GM18873 (cell line): ENCODE results near the gene NOP56.

Experiments used
- ATAC-seq: cut with Tn5 transposase; IDR thresholded peaks from one replicate; pipeline ENCODE4 v1.9.1; 2021; ENCODE audit warnings: mild to moderate bottlenecking, moderate library complexity, moderate number of reproducible peaks; ENCODE audit not compliant: unreplicated experiment, low FRiP score

The NOP56 gene

GRCh38 chr20:2637246-2637645 is 15.2 kb upstream of the NOP56 start:
- ATAC-seq: no peak

GRCh38 chr20:2640260-2640659 is 12.2 kb upstream of the NOP56 start:
- ATAC-seq: no peak

- ATAC-seq: no peak
Observed at GRCh38 chr20:2640899-2641298, 11.5 kb upstream of the NOP56 start.

- ATAC-seq: no peak
Observed at GRCh38 chr20:2643708-2644107, 8.7 kb upstream of the NOP56 start.

GRCh38 chr20:2652724-2653555 is 508 bp downstream of the NOP56 start:
- ATAC-seq: peak; percentile 35

- no peak for ATAC-seq
Observed at GRCh38 chr20:2653556-2654383, 1.3 kb downstream of the NOP56 start.

GRCh38 chr20:2654384-2654822 is 2.0 kb downstream of the NOP56 start:
- ATAC-seq: no peak

- no peak for ATAC-seq
Observed at GRCh38 chr20:2654831-2655230, 2.4 kb downstream of the NOP56 start.

- ATAC-seq: no peak
Observed at GRCh38 chr20:2655331-2656116, 3.1 kb downstream of the NOP56 start.

- no peak for ATAC-seq
Observed at GRCh38 chr20:2656471-2657117, 4.2 kb downstream of the NOP56 start.

GRCh38 chr20:2657241-2657640 is 4.8 kb downstream of the NOP56 start:
- ATAC-seq: no peak

GRCh38 chr20:2657674-2658073 is 5.2 kb downstream of the NOP56 start:
- no peak for ATAC-seq

- ATAC-seq: no peak
Observed at GRCh38 chr20:2658414-2659354, 6.3 kb downstream of the NOP56 start.

GRCh38 chr20:2659547-2659946 is 7.1 kb downstream of the NOP56 start:
- no peak for ATAC-seq

- ATAC-seq: no peak
Observed at GRCh38 chr20:2663364-2663886, 11.0 kb downstream of the NOP56 start.

GRCh38 chr20:2663887-2664719 is 11.7 kb downstream of the NOP56 start, which contains the start of gene IDH3B:
Gene IDH3B (minus strand): TSS chr20:2664216. CDS start chr20:2664188, 28 bp downstream.
- peak; percentile 80 for ATAC-seq

- no peak for ATAC-seq
Observed at GRCh38 chr20:2671977-2672376, 19.5 kb downstream of the NOP56 start.

GRCh38 chr20:2672446-2672845 is 20.0 kb downstream of the NOP56 start:
- ATAC-seq: no peak
